Testis (tissue), 3 donors: ENCODE results near the gene MAP3K14. TPM values are rescaled to one million over a fixed set of nuclear protein-coding genes. Genes with fewer than 3 reads are reported as not detected.

Experiments used
- DNase-seq: peaks from one replicate; pipeline ENCODE4 v3.0.0-alpha.2; 2019
- H3K27ac ChIP-seq, 2 donors: fragments of 200-600 bp; sonication (generic); one replicate each; pipeline ENCODE4 v1.5.1; 2019
- H3K27me3 ChIP-seq: fragments of 200-600 bp; sonication (generic); one replicate; pipeline ENCODE4 v1.5.1; 2019
- H3K36me3 ChIP-seq: fragments of 200-600 bp; sonication (generic); one replicate; pipeline ENCODE4 v1.5.1; 2017; ENCODE audit warnings: low read depth; ENCODE audit errors: missing control alignments
- H3K4me1 ChIP-seq: fragments of 200-600 bp; sonication (generic); one replicate; pipeline ENCODE4 v1.5.1; 2019
- H3K4me3 ChIP-seq, 2 donors: fragments of 200-600 bp; sonication (generic); one replicate each; pipeline ENCODE4 v1.5.1; 2017 to 2019
- H3K9me3 ChIP-seq: fragments of 200-600 bp; sonication (generic); one replicate; pipeline ENCODE4 v1.5.1; 2017
- CTCF ChIP-seq, 3 experiments: fragments of 450-650 bp in 2 of 3; fragments of 200-600 bp in 1 of 3; sonication (generic) in 1 of 3; IDR thresholded peaks; one replicate each; pipeline ENCODE4 v1.5.1; 2016 to 2019; ENCODE audit warnings: antibody characterized with exemption in 3 of 3, mild to moderate bottlenecking in 2 of 3, moderate library complexity in 1 of 3
- POLR2A ChIP-seq: fragments of 450-650 bp; IDR thresholded peaks from one replicate; pipeline ENCODE4 v1.6.1; 2017; ENCODE audit warnings: antibody characterized with exemption, mild to moderate bottlenecking, moderate library complexity
- WGBS, 2 donors: methylation state at CpG; one replicate each; pipeline ENCODE4 v1.1.5; 2018; 5-methylcytosine and 5-hydroxymethylcytosine counted together
- intact Hi-C: fragments of 100-400 bp; cut with DNase I; formaldehyde crosslinking; loops from one replicate; pipeline ENCODE4 v1.15.1; 2023; ENCODE audit warnings: low total_unique reads
- polyA plus RNA-seq: library from polyadenylated mRNA; stranded (reverse); fragments of 350-450 nt; fragmentation: Illumina TruSeq; extraction: RNeasy Lipid Tissue Mini Kit (QIAGEN cat#74804); gene quantifications from one replicate; pipeline ENCODE4 v1.2.3, GENCODE V29; 2014; ENCODE audit warnings: low read depth, low replicate concordance; ENCODE audit not compliant: insufficient read depth
- total RNA-seq, 2 donors: library from RNA; depleted of rRNA; stranded (reverse); fragments of >200 nt; gene quantifications; one replicate each; pipeline ENCODE4 v1.2.3, GENCODE V29; 2016

The MAP3K14 gene
- total and polyA plus RNA-seq, 3 donors from 2014 or later, result 12.4 to 24.9 (median 14.6) TPM

GRCh38 chr17:45246338-45246737, 70.5 kb downstream of the MAP3K14 start:
- no peak overlapping the region for H3K27ac ChIP-seq
- H3K4me3 ChIP-seq, result no peak overlapping the region
- no peak for TF ChIP-seq CTCF (IDR thresholded peaks at IDR 0.05)
- TF ChIP-seq POLR2A, result no peak
- intact Hi-C loops, result no loop called here
- no peaks in the 10 kb centered on the region for H3K27me3 ChIP-seq
- WGBS, 2 donors, result 36 to 61% methylated on average over 8 of the region's 8 CpGs
- peaks cover 19% of the 10 kb centered on the region for H3K4me1 ChIP-seq
- H3K9me3 ChIP-seq, result no peaks in the 10 kb centered on the region
- no peak for DNase-seq
- H3K36me3 ChIP-seq, result no peaks in the 10 kb centered on the region

- intact Hi-C loops, result no loop called here
- no peak for DNase-seq
- Histone ChIP-seq H3K27me3 (no peaks in the 10 kb centered on the region), H3K9me3 (no peaks in the 10 kb centered on the region), H3K27ac (no peak overlapping the region), H3K36me3 (no peaks in the 10 kb centered on the region), H3K4me3 (no peak overlapping the region), H3K4me1 (peaks cover 25% of the 10 kb centered on the region)
- no peak for TF ChIP-seq CTCF (IDR thresholded peaks at IDR 0.05)
- no peak for TF ChIP-seq POLR2A
- WGBS, 2 donors, result 85 to 92% methylated on average over 18 to 21 of the region's 21 CpGs
Observed at GRCh38 chr17:45244725-45245656, 71.8 kb downstream of the MAP3K14 start.

- intact Hi-C loops, result no loop called here
- Histone ChIP-seq H3K4me3 (no peak overlapping the region), H3K27me3 (no peaks in the 10 kb centered on the region), H3K9me3 (no peaks in the 10 kb centered on the region), H3K4me1 (peaks cover 24% of the 10 kb centered on the region), H3K27ac (no peak overlapping the region), H3K36me3 (no peaks in the 10 kb centered on the region)
- WGBS, 2 donors, result 88 to 93% methylated on average over 10 to 18 of the region's 18 CpGs
- no peak for DNase-seq
- TF ChIP-seq CTCF (IDR thresholded peaks at IDR 0.05), result no peak
- TF ChIP-seq POLR2A, result no peak
Observed at GRCh38 chr17:45243750-45244149, 73.1 kb downstream of the MAP3K14 start.

- H3K9me3 ChIP-seq, result no peaks in the 10 kb centered on the region
- TF ChIP-seq POLR2A (no peak), CTCF (IDR thresholded peaks at IDR 0.05) (no peak)
- intact Hi-C loops, result no loop called here
- H3K4me1 ChIP-seq, result peaks cover 13% of the 10 kb centered on the region
- 24 to 60% methylated on average over 1 to 18 of the region's 18 CpGs for whole genome bisulfite sequencing, 2 donors
- H3K27ac ChIP-seq, result no peak overlapping the region
- H3K36me3 ChIP-seq, result no peaks in the 10 kb centered on the region
- no peaks in the 10 kb centered on the region for H3K27me3 ChIP-seq
- no peak for DNase-seq
- peak overlapping the region; percentile 26 to 45 for H3K4me3 ChIP-seq
Observed at GRCh38 chr17:45242029-45242414, 74.8 kb downstream of the MAP3K14 start.
